ENCODE measurements around the gene DNM3. TPM values are rescaled to one million over a fixed set of nuclear protein-coding genes. Genes with fewer than 3 reads are reported as not detected.

DNM3 gene
- total and polyA plus RNA-seq, 9 of the 15 experiments (the other 6 are each of a cell fraction or from before 2014, with no cell fraction given) = 0.08 to 0.36 (median 0.22) TPM; not detected in 1

DNA sequence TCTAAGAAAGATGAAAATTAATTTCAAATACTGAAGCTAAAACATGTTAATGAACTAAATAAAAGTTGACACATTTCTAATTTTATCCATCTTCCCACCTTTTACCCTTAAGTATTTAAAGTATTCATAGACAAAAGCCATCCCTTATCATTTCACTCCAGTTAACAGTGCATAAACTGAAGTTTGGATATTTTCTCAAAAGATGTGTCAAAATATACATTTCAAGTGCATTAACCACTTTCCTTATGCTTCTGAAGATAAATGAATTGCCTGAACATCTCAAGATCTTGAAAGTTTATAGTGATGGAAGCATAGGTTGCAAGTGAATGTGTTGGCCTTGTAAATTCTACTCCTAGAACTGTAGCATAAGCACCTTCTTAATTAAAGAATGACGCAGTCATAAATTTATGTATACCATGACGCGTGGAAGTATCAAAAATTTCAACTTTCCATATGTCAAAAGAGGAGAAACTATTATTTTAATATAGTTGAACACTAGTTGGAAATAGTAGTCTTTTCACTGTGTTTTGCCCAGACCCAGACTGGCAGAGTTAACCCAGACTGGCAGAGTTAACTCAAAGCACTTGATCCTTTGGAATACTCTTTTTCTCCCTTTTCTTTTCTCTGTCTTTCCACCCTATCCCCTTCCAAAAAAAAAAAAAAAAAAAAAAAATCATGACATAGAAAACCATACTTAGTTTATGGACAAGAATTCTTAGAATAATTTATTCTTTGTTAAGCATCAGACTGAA is 296.6 kb downstream of the DNM3 start:
- no peaks in the 10 kb centered on the region for H3K79me2 ChIP-seq (ENCODE audit: control insufficient read depth, insufficient read depth, low read length)
- ATAC-seq (no peak), DNase-seq (ENCODE audit: extremely low read depth in 1 of 4, low spot score in 3 of 4) (no peak), FAIRE-seq (no peak)
- ChIA-PET CTCF (ENCODE audit: low intra/inter-chr PET ratio) (no interaction called here), POLR2A (no interaction called here)
- H3K9me3 ChIP-seq (replicated peaks; ENCODE audit: control insufficient read depth, insufficient read depth, low read depth, low read length) = no peaks in the 10 kb centered on the region
- H3K4me1 ChIP-seq (replicated peaks in 1 of 2; ENCODE audit: control insufficient read depth in 2 of 2, insufficient read depth in 2 of 2, low read length in 2 of 2) = no peaks in the 10 kb centered on the region
- H2AFZ ChIP-seq (ENCODE audit: low read depth, low read length) = no peak overlapping the region
- no peaks in the 10 kb centered on the region for H3K36me3 ChIP-seq (ENCODE audit: control insufficient read depth, insufficient read depth, low read length)
- no peaks in the 10 kb centered on the region for H4K20me1 ChIP-seq (replicated peaks; ENCODE audit: control insufficient read depth, insufficient read depth, low read length)
- in situ Hi-C loops (cut with MboI) = no loop called here
- no peaks in the 10 kb centered on the region for H3K27me3 ChIP-seq (ENCODE audit: control insufficient read depth in 2 of 2, insufficient read depth in 2 of 2, low read length in 2 of 2)
- H3K27ac ChIP-seq (ENCODE audit: extremely low read depth, low read depth, low read length) = no peak overlapping the region
- intact Hi-C loops (cut with micrococcal nuclease) = no loop called here
- BruUV-seq (replicated peaks) = no TSS peak
- no peak overlapping the region for H3K4me2 ChIP-seq (ENCODE audit: insufficient read depth, low read length)
- no peak overlapping the region for H3K9ac ChIP-seq (ENCODE audit: insufficient read depth in 1 of 2, low read depth in 2 of 2, low read length in 2 of 2)
- WGBS (ENCODE audit: insufficient coverage, low coverage, missing lambda C conversion rate) = 0% methylated on average over 3 of the region's 3 CpGs
- no peak overlapping the region for H3K4me3 ChIP-seq
- H3K9me1 ChIP-seq (ENCODE audit: control insufficient read depth, insufficient read depth, low read length) = no peaks in the 10 kb centered on the region
- no peak for TF ChIP-seq ZNF140 (CRISPR knock-in tag; IDR thresholded peaks at IDR 0.05)
- TF ChIP-seq TCF7 (IDR thresholded peaks at IDR 0.05; ENCODE audit: borderline replicate concordance) = no peak
- no peak for TF ChIP-seq PYGO2 (tag; IDR thresholded peaks at IDR 0.05)
- no peak for TF ChIP-seq GABPB2 (CRISPR knock-in tag; conservative IDR thresholded peaks at IDR 0.05)
- no peak for TF ChIP-seq POLR2G (IDR thresholded peaks at IDR 0.05; ENCODE audit: low read depth, low read length)
- TF ChIP-seq CHD4 (IDR thresholded peaks at IDR 0.05; ENCODE audit: insufficient read depth, insufficient replicate concordance, low read depth, low read length, poor library complexity, severe bottlenecking) = no peak
- TF ChIP-seq NR2F6 (CRISPR knock-in tag; IDR thresholded peaks at IDR 0.05) = no peak
- TF ChIP-seq ZNF23 (CRISPR knock-in tag; IDR thresholded peaks at IDR 0.05) = no peak
- no peak for TF ChIP-seq WHSC1 (IDR thresholded peaks at IDR 0.05; ENCODE audit: low read length)
- no peak for TF ChIP-seq NBN (IDR thresholded peaks at IDR 0.05; ENCODE audit: low read depth)
- TF ChIP-seq, protein P1, sequence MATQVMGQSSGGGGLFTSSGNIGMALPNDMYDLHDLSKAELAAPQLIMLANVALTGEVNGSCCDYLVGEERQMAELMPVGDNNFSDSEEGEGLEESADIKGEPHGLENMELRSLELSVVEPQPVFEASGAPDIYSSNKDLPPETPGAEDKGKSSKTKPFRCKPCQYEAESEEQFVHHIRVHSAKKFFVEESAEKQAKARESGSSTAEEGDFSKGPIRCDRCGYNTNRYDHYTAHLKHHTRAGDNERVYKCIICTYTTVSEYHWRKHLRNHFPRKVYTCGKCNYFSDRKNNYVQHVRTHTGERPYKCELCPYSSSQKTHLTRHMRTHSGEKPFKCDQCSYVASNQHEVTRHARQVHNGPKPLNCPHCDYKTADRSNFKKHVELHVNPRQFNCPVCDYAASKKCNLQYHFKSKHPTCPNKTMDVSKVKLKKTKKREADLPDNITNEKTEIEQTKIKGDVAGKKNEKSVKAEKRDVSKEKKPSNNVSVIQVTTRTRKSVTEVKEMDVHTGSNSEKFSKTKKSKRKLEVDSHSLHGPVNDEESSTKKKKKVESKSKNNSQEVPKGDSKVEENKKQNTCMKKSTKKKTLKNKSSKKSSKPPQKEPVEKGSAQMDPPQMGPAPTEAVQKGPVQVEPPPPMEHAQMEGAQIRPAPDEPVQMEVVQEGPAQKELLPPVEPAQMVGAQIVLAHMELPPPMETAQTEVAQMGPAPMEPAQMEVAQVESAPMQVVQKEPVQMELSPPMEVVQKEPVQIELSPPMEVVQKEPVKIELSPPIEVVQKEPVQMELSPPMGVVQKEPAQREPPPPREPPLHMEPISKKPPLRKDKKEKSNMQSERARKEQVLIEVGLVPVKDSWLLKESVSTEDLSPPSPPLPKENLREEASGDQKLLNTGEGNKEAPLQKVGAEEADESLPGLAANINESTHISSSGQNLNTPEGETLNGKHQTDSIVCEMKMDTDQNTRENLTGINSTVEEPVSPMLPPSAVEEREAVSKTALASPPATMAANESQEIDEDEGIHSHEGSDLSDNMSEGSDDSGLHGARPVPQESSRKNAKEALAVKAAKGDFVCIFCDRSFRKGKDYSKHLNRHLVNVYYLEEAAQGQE (IDR thresholded peaks at IDR 0.05; ENCODE audit: borderline replicate concordance) = no peak
- TF ChIP-seq, protein P1 (CRISPR knock-in tag; IDR thresholded peaks at IDR 0.05; ENCODE audit: low read depth) = no peak
- TF ChIP-seq, protein P2, sequence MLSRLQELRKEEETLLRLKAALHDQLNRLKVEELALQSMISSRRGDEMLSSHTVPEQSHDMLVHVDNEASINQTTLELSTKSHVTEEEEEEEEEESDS (CRISPR knock-in tag; IDR thresholded peaks at IDR 0.05) = no peak
- TF ChIP-seq TRIM28 (IDR thresholded peaks at IDR 0.05) = no peak
- TF ChIP-seq SRSF9 (IDR thresholded peaks at IDR 0.05; ENCODE audit: borderline replicate concordance, low read depth, low read length) = no peak
- TF ChIP-seq TARDBP (IDR thresholded peaks at IDR 0.05) = no peak
- no peak for TF ChIP-seq ZNF551 (CRISPR knock-in tag; IDR thresholded peaks at IDR 0.05)
